ENCODE results near the gene PRR14.

The PRR14 gene

GRCh38 chr16:30604316-30604947 lies 46.3 kb upstream of the PRR14 start:
- H3K4me3 ChIP-seq (ENCODE audit: insufficient read depth in 1 of 2, low read depth in 1 of 2, low read length in 2 of 2), result no peak overlapping the region
- H2BK120ac ChIP-seq (ENCODE audit: low read depth, low read length), result no peak overlapping the region
- no peak overlapping the region for H3K23ac ChIP-seq (ENCODE audit: low read length in 2 of 2)
- no peak overlapping the region for H3K4ac ChIP-seq (ENCODE audit: low read depth in 1 of 2, low read length in 2 of 2)
- DNase-seq, result no peak
- H2BK5ac ChIP-seq (ENCODE audit: low read depth, low read length, poor library complexity, severe bottlenecking), result no peak overlapping the region
- no peak overlapping the region for H2BK15ac ChIP-seq (ENCODE audit: low read depth, poor library complexity, severe bottlenecking)
- H3K18ac ChIP-seq (ENCODE audit: low read depth in 1 of 2, low read length in 2 of 2), result no peak overlapping the region
- H3K9ac ChIP-seq (ENCODE audit: low read length), result peak overlapping the region; percentile 43
- 97% methylated on average over 49 of the region's 49 CpGs for WGBS
- H3K27ac ChIP-seq (ENCODE audit: low read length, poor library complexity, severe bottlenecking), result no peak overlapping the region
- no peak overlapping the region for H4K91ac ChIP-seq (ENCODE audit: low read length)
- no peak overlapping the region for H2AK5ac ChIP-seq (ENCODE audit: low read length, severe bottlenecking)
- H3K4me1 ChIP-seq (ENCODE audit: control insufficient read depth, insufficient read depth, low read depth, low read length), result peaks cover 4% of the 10 kb centered on the region
- no peak overlapping the region for H3K4me2 ChIP-seq (ENCODE audit: low read length, poor library complexity, severe bottlenecking)
- no peak overlapping the region for H4K8ac ChIP-seq (ENCODE audit: low read length)
- no peak overlapping the region for H2AFZ ChIP-seq (ENCODE audit: low read depth, low read length)
- no peaks in the 10 kb centered on the region for H3K9me3 ChIP-seq (ENCODE audit: control insufficient read depth, low read length)
- peaks cover 41 to 50% of the 10 kb centered on the region in 2 experiments for H3K36me3 ChIP-seq (ENCODE audit: control insufficient read depth in 1 of 2, insufficient read depth in 2 of 2, low read depth in 1 of 2, low read length in 2 of 2)
- H3K27me3 ChIP-seq (ENCODE audit: control insufficient read depth in 1 of 2, insufficient read depth in 1 of 2, low read length in 2 of 2), result no peaks in the 10 kb centered on the region
- peaks cover 31% of the 10 kb centered on the region for H3K79me1 ChIP-seq (replicated peaks; ENCODE audit: low read length, poor library complexity, severe bottlenecking)
- H3K14ac ChIP-seq (ENCODE audit: low read length in 2 of 2), result no peak overlapping the region
- H2BK12ac ChIP-seq (ENCODE audit: low read length in 2 of 2), result no peak overlapping the region

GRCh38 chr16:30605158-30605557 lies 45.6 kb upstream of the PRR14 start:
- Histone ChIP-seq H3K36me3 (ENCODE audit: control insufficient read depth in 1 of 2, insufficient read depth in 2 of 2, low read depth in 1 of 2, low read length in 2 of 2) (peaks cover 41 to 50% of the 10 kb centered on the region in 2 experiments), H4K91ac (ENCODE audit: low read length) (no peak overlapping the region), H3K18ac (ENCODE audit: low read depth in 1 of 2, low read length in 2 of 2) (no peak overlapping the region), H2BK12ac (ENCODE audit: low read length in 2 of 2) (no peak overlapping the region), H3K27me3 (ENCODE audit: control insufficient read depth in 1 of 2, insufficient read depth in 1 of 2, low read length in 2 of 2) (no peaks in the 10 kb centered on the region), H3K4me1 (ENCODE audit: control insufficient read depth, insufficient read depth, low read depth, low read length) (peaks cover 4% of the 10 kb centered on the region), H2AK5ac (ENCODE audit: low read length, severe bottlenecking) (no peak overlapping the region), H3K4me2 (ENCODE audit: low read length, poor library complexity, severe bottlenecking) (no peak overlapping the region), H2BK5ac (ENCODE audit: low read depth, low read length, poor library complexity, severe bottlenecking) (no peak overlapping the region), H3K23ac (ENCODE audit: low read length in 2 of 2) (no peak overlapping the region), H2BK120ac (ENCODE audit: low read depth, low read length) (no peak overlapping the region), H3K4ac (ENCODE audit: low read depth in 1 of 2, low read length in 2 of 2) (no peak overlapping the region), H3K4me3 (ENCODE audit: insufficient read depth in 1 of 2, low read depth in 1 of 2, low read length in 2 of 2) (no peak overlapping the region), H3K9ac (ENCODE audit: low read length) (no peak overlapping the region), H3K27ac (ENCODE audit: low read length, poor library complexity, severe bottlenecking) (no peak overlapping the region), H3K14ac (ENCODE audit: low read length in 2 of 2) (no peak overlapping the region), H3K9me3 (ENCODE audit: control insufficient read depth, low read length) (no peaks in the 10 kb centered on the region), H2AFZ (ENCODE audit: low read depth, low read length) (no peak overlapping the region), H2BK15ac (ENCODE audit: low read depth, poor library complexity, severe bottlenecking) (no peak overlapping the region), H4K8ac (ENCODE audit: low read length) (no peak overlapping the region), H3K79me1 (replicated peaks; ENCODE audit: low read length, poor library complexity, severe bottlenecking) (peaks cover 34% of the 10 kb centered on the region)
- 97% methylated on average over 15 of the region's 15 CpGs for WGBS
- no peak for DNase-seq

GRCh38 chr16:30606004-30606403 lies 44.8 kb upstream of the PRR14 start:
- Histone ChIP-seq H3K27me3 (ENCODE audit: control insufficient read depth in 1 of 2, insufficient read depth in 1 of 2, low read length in 2 of 2) (no peaks in the 10 kb centered on the region), H2BK12ac (ENCODE audit: low read length in 2 of 2) (no peak overlapping the region), H2BK120ac (ENCODE audit: low read depth, low read length) (no peak overlapping the region), H3K4me2 (ENCODE audit: low read length, poor library complexity, severe bottlenecking) (no peak overlapping the region), H3K9me3 (ENCODE audit: control insufficient read depth, low read length) (no peaks in the 10 kb centered on the region), H3K4ac (ENCODE audit: low read depth in 1 of 2, low read length in 2 of 2) (no peak overlapping the region), H3K23ac (ENCODE audit: low read length in 2 of 2) (no peak overlapping the region), H2BK15ac (ENCODE audit: low read depth, poor library complexity, severe bottlenecking) (no peak overlapping the region), H3K9ac (ENCODE audit: low read length) (no peak overlapping the region), H4K91ac (ENCODE audit: low read length) (no peak overlapping the region), H2AFZ (ENCODE audit: low read depth, low read length) (no peak overlapping the region), H3K27ac (ENCODE audit: low read length, poor library complexity, severe bottlenecking) (no peak overlapping the region), H3K18ac (ENCODE audit: low read depth in 1 of 2, low read length in 2 of 2) (no peak overlapping the region), H3K79me1 (replicated peaks; ENCODE audit: low read length, poor library complexity, severe bottlenecking) (peaks cover 36% of the 10 kb centered on the region), H2AK5ac (ENCODE audit: low read length, severe bottlenecking) (no peak overlapping the region), H3K36me3 (ENCODE audit: control insufficient read depth in 1 of 2, insufficient read depth in 2 of 2, low read depth in 1 of 2, low read length in 2 of 2) (peaks cover 41 to 50% of the 10 kb centered on the region in 2 experiments), H2BK5ac (ENCODE audit: low read depth, low read length, poor library complexity, severe bottlenecking) (no peak overlapping the region), H3K4me1 (ENCODE audit: control insufficient read depth, insufficient read depth, low read depth, low read length) (peaks cover 6% of the 10 kb centered on the region), H4K8ac (ENCODE audit: low read length) (no peak overlapping the region), H3K4me3 (ENCODE audit: insufficient read depth in 1 of 2, low read depth in 1 of 2, low read length in 2 of 2) (no peak overlapping the region), H3K14ac (ENCODE audit: low read length in 2 of 2) (no peak overlapping the region)
- no peak for DNase-seq
- WGBS, result 100% methylated on average over 3 of the region's 3 CpGs

GRCh38 chr16:30609002-30609925 lies 41.5 kb upstream of the PRR14 start:
- Histone ChIP-seq H3K14ac (ENCODE audit: low read length in 2 of 2) (peak overlapping the region; percentile 94 to 99), H4K91ac (ENCODE audit: low read length) (peak overlapping the region; percentile 97), H3K27ac (ENCODE audit: low read length, poor library complexity, severe bottlenecking) (peak overlapping the region; percentile 97), H3K9me3 (ENCODE audit: control insufficient read depth, low read length) (no peaks in the 10 kb centered on the region), H2AFZ (ENCODE audit: low read depth, low read length) (peak overlapping the region; percentile 97), H3K27me3 (ENCODE audit: control insufficient read depth in 1 of 2, insufficient read depth in 1 of 2, low read length in 2 of 2) (no peaks in the 10 kb centered on the region), H3K9ac (ENCODE audit: low read length) (peak overlapping the region; percentile 98), H4K8ac (ENCODE audit: low read length) (peak overlapping the region; percentile 99), H3K4me2 (ENCODE audit: low read length, poor library complexity, severe bottlenecking) (peak overlapping the region; percentile 89), H3K4me3 (ENCODE audit: insufficient read depth in 1 of 2, low read depth in 1 of 2, low read length in 2 of 2) (peak overlapping the region; percentile 87 to 88), H3K4me1 (ENCODE audit: control insufficient read depth, insufficient read depth, low read depth, low read length) (peaks cover 6% of the 10 kb centered on the region), H3K4ac (ENCODE audit: low read depth in 1 of 2, low read length in 2 of 2) (peak overlapping the region; percentile 80 to 98), H2BK12ac (ENCODE audit: low read length in 2 of 2) (peak overlapping the region in 1 of 2 experiments; percentile 63), H2BK5ac (ENCODE audit: low read depth, low read length, poor library complexity, severe bottlenecking) (peak overlapping the region; percentile 84), H2BK120ac (ENCODE audit: low read depth, low read length) (peak overlapping the region; percentile 89), H3K18ac (ENCODE audit: low read depth in 1 of 2, low read length in 2 of 2) (peak overlapping the region; percentile 95 to 100), H2AK5ac (ENCODE audit: low read length, severe bottlenecking) (no peak overlapping the region), H3K36me3 (ENCODE audit: control insufficient read depth in 1 of 2, insufficient read depth in 2 of 2, low read depth in 1 of 2, low read length in 2 of 2) (peaks cover 26 to 40% of the 10 kb centered on the region in 2 experiments), H3K79me1 (replicated peaks; ENCODE audit: low read length, poor library complexity, severe bottlenecking) (peaks cover 24% of the 10 kb centered on the region), H2BK15ac (ENCODE audit: low read depth, poor library complexity, severe bottlenecking) (no peak overlapping the region), H3K23ac (ENCODE audit: low read length in 2 of 2) (peak overlapping the region in 1 of 2 experiments; percentile 60)
- peak; percentile 45 for DNase-seq
- 13% methylated on average over 39 of the region's 40 CpGs for WGBS
